Raji (cell line): ENCODE data around the gene PGR.

ENCODE experiments used
- POLR2A ChIP-seq: IDR thresholded peaks from 2 replicates; pipeline ENCODE4 v1.6.1; 2011; ENCODE audit warnings: low read depth, low read length, control low read depth; ENCODE audit not compliant: insufficient read depth

Gene PGR

DNA sequence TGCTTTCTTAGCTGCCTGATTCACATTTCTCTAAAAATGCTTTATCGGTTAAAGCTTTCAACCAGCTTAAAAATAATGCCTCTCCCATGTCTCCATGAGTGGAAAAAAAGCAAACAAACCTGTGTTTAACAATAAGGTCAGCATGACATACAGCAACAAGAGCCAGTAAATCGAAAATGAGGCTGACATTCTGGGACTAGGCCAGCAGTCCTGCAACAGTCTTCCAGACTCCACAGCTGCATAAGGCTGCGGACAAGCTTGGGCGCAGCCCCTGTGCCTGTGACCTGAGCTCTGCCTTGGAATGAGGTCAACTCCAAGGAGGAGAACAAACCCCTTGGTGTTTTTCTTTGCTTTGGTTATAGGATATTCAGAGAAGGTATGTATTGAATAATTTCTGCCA lies 95.5 kb downstream of the PGR start:
- TF ChIP-seq POLR2A: no peak

DNA sequence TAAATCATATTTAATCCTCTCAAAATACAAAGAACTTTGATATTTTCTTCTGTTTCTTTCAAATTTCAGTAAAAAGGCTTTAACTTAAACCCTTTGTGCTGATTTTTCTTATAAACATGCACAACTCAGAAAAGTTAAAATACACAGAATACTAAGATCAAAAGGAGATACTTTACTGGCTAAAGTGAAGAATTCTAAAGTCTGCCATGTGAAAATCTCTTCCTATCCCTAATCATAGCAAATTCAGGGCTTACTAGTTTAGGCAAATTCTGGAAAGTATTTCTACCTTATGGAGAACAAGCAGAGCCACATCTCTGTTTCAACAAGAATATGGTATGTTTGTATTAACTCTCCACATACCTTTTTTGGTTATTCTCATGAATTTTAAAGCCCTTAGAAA lies 96.6 kb downstream of the PGR start:
- TF ChIP-seq POLR2A: no peak

DNA sequence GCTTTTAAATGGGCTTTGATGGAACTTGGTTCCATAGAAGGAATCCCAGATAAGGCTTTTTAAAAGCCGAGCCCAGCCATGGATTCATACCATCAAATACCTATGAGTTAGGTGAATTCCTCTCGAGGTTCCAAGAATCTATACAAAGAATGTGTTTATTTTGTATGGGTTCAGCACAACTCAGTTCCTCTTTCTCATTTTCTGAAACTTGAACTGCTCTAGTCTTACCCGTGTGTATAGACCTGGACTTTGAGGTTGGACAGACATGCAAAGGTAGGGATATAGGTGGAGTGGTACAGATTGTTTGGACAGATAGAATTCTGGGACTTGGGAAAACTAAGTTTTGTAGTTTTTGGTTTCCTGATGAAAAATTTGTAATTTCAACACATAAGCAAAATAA lies 97.9 kb downstream of the PGR start:
- no peak for TF ChIP-seq POLR2A

DNA sequence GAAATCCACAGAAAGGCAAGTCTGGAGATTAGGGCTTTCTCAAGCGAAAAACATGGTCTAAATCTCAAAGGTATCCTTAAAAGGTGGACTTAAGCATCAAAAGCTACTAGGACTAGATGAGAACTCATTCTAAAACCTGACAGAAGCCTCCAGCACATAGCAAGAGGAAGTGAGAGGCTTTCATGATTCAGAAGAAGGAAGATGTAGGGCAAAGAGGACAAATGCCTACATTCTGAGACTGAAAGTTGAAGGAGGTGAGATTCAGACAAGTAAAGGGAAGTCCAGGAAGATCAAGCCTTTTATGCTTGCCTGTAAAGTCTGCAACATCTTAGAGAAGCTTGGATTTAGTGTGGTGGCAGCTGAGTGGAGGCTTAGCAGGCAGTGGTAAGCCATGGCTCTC lies 98.9 kb downstream of the PGR start:
- TF ChIP-seq POLR2A: no peak

DNA sequence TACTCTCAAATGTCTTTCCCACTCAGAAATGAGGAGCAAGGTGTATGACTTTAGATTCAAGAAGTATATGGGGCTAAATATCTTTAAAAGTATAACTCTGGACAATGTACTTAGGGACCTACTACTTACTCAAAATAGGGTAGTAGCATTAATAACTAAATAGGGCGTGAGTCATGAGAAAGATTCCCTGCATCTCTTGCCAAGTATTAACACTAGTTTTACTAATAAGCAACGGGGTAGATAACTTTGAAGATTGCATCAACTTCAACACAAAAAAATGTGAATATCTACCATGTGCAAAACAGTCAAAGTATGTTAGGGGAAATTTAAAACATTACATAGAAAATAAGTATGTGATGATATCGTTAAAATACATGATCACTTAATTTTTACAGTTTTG lies 99.6 kb downstream of the PGR start:
- no peak for TF ChIP-seq POLR2A

DNA sequence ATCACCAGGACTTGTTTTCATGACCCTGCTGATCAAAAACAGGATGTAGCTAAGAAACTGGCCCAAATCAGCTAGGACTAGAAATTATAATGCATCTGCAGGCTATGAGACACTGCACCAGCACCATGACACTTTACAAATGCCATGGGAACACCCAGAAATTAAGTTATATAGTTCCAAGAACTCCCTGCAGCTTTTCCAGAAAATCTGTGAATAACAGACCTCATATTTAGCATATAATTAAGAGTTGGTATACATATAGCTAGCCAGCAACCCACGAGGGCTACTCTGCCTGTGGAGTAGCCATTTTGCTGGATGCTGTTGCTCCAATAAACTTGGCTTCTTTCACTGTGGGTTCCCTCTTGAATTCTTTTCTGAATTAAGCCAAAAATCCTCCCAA lies 101.0 kb downstream of the PGR start:
- no peak for TF ChIP-seq POLR2A

DNA sequence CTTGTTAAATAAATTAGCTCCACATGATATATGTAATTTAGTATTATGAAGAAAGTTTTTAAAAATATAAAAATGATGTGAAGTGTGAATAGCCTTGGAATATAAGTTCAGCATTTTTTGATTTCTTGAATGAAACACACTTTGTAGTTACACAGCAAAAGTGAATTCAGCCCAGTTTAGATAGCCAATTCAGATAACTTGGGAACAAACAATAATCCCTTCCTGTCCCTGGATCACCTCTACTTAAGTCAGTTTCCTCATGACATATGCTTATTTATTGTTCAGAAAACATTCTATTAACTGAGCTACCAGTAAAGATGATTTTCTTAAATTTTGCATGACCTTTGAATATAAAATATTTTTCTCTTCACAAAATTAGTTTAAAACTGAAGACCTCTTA lies 107.4 kb downstream of the PGR start:
- no peak for TF ChIP-seq POLR2A

DNA sequence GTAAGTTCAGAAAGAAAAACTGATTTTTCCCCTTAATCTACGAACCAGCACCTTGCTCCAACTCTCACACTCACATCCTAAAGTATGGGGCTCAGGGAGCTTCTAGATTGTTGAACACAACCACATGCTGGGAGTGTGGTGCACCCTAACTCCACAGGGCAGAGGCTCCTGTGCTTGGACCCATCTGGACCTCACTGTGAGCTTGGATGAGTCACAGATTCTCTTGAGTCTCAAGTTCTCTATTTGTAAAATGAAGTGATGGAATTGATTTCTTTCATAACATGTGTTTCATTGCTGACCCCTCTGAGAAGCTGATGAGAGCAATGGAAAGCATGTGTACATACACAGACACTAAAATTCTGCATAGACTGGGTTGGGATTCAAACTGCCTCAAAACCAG lies 109.7 kb downstream of the PGR start:
- TF ChIP-seq POLR2A: no peak

DNA sequence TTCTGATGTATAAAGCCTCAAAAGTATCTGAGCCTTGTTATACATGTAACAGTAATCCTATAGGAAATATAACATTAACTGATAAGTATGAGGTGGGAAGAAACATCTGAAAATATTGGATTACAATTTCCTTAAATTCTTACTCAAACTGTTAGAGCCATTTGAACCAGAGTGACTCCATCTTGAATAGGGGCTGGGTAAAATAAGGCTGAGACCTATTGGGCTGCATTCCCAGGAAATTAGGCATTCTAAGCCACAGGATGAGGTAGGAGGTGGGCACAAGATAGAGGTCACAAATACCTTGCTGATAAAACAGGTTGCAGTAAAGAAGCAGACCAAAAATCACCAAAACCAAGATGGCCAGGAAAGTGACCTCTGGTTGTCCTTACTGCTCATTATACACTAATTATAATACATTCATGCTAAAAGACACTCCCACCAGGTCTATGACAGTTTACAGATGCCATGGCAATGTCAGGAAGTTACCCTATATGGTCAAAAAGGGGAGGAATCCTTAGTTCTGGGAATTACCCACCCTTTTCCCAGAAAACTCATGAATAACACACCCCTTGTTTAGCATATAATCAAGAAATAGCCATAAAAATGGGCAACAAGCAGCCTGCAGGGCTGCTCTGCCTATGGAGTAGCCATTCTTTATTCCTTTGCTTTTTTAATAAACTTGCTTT lies 114.9 kb downstream of the PGR start:
- no peak for TF ChIP-seq POLR2A

DNA sequence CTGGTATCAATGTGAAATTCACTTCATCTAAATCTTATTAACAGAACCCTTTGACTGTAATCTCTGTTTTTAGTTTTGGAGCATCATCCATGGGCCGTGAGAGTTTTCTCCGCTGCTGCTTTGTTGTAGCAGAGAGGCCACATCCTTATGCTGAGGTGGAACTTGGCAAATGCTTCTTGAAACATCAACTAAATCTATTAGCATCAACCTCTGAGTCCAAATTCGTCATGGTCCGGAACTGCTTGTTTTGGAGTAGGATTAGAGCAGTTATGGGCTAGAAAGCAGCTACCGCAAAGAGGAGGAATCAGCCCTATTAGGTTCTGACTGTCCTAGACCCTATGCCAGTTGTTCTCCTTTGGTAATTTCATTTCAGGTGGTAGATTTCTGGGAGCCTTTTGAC lies 117.7 kb downstream of the PGR start:
- TF ChIP-seq POLR2A: no peak

DNA sequence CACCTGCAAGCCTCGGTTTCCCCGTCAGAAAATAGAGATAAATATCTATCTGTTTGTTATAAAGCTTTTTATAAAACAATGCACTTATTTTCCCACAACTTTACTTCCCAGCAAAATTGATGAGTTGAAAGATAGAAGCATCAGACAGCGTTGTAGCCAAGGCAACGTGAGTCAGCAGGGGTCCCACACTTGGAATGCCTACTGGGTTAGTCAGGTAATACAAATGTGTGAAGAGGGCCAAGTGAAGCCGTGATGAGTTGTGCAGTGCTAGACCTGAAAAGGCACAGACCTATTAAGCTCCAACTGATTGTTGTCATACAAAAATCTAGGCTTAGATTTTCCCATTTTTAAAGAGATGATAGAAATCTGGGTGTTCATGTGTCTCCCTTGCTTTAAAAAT lies 118.7 kb downstream of the PGR start:
- no peak for TF ChIP-seq POLR2A

DNA sequence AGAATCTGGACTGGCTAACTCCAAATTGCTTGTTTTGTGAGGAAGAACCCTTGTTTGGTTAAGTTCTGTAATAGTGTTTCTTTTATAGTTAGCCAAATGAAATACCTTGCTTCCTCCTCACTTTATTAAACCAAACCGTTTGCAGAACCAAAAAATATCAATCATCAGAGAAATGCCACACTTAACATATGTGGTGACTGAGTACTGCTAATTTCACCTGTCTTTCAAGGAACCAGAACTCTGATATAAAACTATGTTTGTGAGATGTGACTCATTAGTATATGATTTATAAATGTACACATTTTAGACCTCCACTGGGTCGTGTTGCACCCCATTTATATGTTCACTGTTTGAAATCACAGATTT lies 119.9 kb downstream of the PGR start:
- no peak for TF ChIP-seq POLR2A

DNA sequence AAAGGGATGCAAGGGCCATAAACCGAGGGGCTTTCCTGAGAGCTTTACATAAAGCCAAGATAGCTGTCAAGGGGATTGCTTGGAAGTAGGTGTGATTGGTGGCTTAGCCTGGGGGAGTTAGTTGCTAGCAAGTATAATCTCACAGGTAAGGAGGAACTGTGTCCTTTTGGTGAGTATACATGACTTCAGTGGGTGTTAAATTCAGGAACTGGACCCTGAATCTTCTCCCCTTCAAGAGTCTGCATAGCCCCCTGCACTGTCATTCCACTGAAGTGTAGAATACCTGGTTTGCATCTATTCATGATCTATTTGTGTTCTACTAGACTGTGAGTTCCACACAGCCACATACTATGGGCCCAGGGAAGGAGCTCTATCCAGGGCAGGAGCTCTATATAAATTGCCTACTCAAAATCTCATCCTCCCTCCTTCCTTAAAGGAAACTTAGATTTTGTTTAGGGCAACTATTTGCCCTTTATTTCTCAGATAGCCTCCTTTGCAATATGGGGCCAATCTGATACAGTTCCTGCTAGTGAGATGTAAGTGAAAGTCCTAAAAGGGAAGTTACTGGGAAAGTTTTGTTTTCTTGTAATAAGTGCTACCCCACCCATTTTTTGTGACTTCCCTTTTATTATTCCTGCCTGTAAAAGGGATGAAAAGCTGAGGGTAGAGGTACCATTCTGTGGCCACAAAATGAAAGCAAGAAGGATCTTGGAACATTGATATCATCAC lies 120.5 kb downstream of the PGR start:
- TF ChIP-seq POLR2A: no peak

DNA sequence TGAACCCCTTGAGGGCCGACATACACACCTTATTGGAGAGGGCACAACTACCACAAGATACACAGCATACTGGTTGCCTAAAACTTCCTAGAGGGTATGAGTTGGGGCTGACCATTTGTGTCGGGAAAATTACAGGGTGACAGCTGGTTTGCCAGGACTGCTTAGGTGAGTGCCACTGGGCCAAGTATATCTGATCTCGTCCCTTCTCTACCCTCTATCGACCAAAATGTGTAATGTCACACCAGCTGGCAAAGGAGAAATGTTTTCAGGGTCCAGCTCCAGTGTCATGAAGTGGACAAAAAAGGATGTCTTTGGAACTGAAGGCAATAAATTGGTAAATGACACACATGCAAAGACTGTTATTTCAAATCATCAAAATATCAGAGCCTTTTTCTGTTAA lies 126.1 kb downstream of the PGR start:
- no peak for TF ChIP-seq POLR2A

DNA sequence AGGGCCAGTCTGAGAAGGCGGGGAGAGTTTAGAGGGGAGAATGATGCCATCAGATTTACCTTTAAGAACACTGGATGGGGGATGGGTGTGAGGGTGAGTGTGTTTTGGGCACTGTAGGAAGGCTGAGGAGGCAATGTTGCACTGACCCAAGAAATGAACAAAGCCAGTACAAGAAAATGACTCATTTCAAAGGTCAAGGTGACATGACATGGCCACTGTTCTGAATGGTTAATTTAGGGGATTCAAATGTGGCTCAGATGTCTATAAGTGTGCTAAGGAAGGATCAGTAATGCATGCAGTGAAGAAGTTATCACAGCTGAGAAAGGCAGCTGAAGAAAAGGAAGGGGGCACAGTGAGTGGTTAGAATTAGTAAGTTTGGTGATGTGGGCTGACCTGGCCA lies 129.9 kb downstream of the PGR start:
- TF ChIP-seq POLR2A: no peak

DNA sequence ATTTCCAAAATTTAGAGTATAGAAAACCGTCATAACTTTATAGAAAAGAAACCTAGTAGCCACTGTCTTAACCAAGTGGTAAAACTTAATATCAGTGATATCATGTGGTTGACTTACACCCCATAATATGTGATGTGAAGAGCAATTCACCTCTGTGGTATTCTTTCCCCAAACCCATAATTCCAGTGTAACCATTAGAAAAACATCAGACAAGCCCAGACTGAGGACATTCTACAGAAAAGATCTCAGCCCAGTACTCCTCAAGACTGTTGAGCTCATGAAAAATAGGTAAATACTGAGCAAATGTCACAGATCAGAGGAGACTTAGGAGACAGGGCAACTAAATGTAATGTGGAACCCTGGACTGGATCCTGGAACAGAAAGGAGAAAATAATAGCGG lies 134.6 kb downstream of the PGR start:
- no peak for TF ChIP-seq POLR2A

DNA sequence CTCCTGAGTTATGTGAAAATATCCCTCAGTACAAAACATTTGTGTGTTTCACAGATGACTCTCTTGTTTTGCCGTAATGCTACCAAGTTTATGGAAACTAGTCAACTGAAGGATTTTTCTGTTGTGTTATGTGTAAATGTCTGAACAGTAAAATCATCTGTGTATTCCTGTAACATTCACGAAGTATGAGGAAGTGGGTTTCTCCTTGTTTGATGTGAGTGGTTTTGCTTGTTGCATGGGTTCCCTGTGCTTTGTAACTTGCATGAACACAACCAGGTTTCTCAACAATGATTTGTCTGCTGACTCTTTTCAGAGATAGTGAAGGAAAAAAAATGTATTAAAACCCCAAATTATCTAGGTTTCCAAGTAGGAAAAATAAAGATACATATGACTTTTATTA lies 138.1 kb downstream of the PGR start:
- no peak for TF ChIP-seq POLR2A
